OCI-LY1 (cell line): ENCODE measurements around the gene GPR160.
"Not testable (repeated sequence)": the region's sequence is repeated elsewhere in the genome, so short reads cannot be mapped to it uniquely, and the experiment has no call there.

Source experiments
- H2AFZ ChIP-seq: fragments of 200-600 bp; sonication (generic), shearing (Covaris generic); 2 replicates; pipeline ENCODE4 v1.6.0; 2014; ENCODE audit warnings: antibody characterized with exemption, mild to moderate bottlenecking, low read length
- H3F3A ChIP-seq: fragments of 200-600 bp; sonication (generic), shearing (Covaris generic); 2 replicates; pipeline ENCODE4 v1.6.0; 2014; ENCODE audit warnings: mild to moderate bottlenecking, antibody characterized with exemption, low read length, moderate library complexity; ENCODE audit not compliant: insufficient read depth
- H3K27ac ChIP-seq: fragments of 200-600 bp; sonication (generic); 2 replicates; pipeline ENCODE4 v1.5.1; 2014; ENCODE audit warnings: low read length, mixed run types, mild to moderate bottlenecking, low read depth; ENCODE audit not compliant: poor library complexity, severe bottlenecking
- H3K27me3 ChIP-seq: fragments of 200-600 bp; sonication (generic); 2 replicates; pipeline ENCODE4 v1.6.0; 2014; ENCODE audit warnings: antibody characterized with exemption, mild to moderate bottlenecking, low read length, moderate library complexity; ENCODE audit not compliant: insufficient read depth
- H3K36me3 ChIP-seq: fragments of 200-600 bp; sonication (generic); 2 replicates; pipeline ENCODE4 v1.6.1; 2014; ENCODE audit warnings: mild to moderate bottlenecking, antibody characterized with exemption, low read length, moderate library complexity, mixed read lengths; ENCODE audit not compliant: insufficient read depth
- H3K4me1 ChIP-seq: fragments of 200-600 bp; sonication (generic); 2 replicates; pipeline ENCODE4 v1.5.1; 2014; ENCODE audit warnings: mild to moderate bottlenecking, low read length, moderate library complexity; ENCODE audit not compliant: insufficient read depth, severe bottlenecking
- H3K4me2 ChIP-seq: fragments of 200-600 bp; sonication (generic), shearing (Covaris generic); 2 replicates; pipeline ENCODE4 v1.6.1; 2014; ENCODE audit warnings: low read length
- H3K4me3 ChIP-seq: fragments of 200-600 bp; sonication (generic); 2 replicates; pipeline ENCODE4 v1.5.1; 2014; ENCODE audit warnings: low read length, low read depth, mild to moderate bottlenecking, mixed read lengths; ENCODE audit not compliant: poor library complexity, severe bottlenecking
- H3K79me2 ChIP-seq: fragments of 200-600 bp; shearing (Covaris generic); 2 replicates; pipeline ENCODE4 v1.6.1; 2016; ENCODE audit warnings: mixed run types, low read length, mixed read lengths; ENCODE audit not compliant: insufficient read depth
- H3K9ac ChIP-seq: fragments of 200-600 bp; sonication (generic), shearing (Covaris generic); 2 replicates; pipeline ENCODE4 v1.6.1; 2014; ENCODE audit warnings: mild to moderate bottlenecking, low read length, mixed read lengths
- H3K9me2 ChIP-seq: fragments of 200-600 bp; sonication (generic), shearing (Covaris generic); 2 replicates; pipeline ENCODE4 v1.6.1; 2014; ENCODE audit warnings: low read depth, mild to moderate bottlenecking, low read length, mixed read lengths
- H3K9me3 ChIP-seq: fragments of 200-600 bp; shearing (Covaris generic); 2 replicates; pipeline ENCODE4 v1.6.1; 2014; ENCODE audit warnings: low read length, mixed read lengths
- H4K20me1 ChIP-seq: fragments of 200-600 bp; sonication (generic), shearing (Covaris generic); 2 replicates; pipeline ENCODE4 v1.6.0; 2016; ENCODE audit warnings: mild to moderate bottlenecking, low read length; ENCODE audit not compliant: insufficient read depth
- CTCF ChIP-seq: fragments of 200-600 bp; sonication (generic), shearing (Covaris generic); IDR thresholded peaks from 2 replicates; pipeline ENCODE4 v1.5.1; 2017; ENCODE audit warnings: mild to moderate bottlenecking, antibody characterized with exemption, low read length, moderate library complexity, mixed read lengths
- EZH2 ChIP-seq: fragments of 200-600 bp; sonication (generic), shearing (Covaris generic); IDR thresholded peaks from 2 replicates; pipeline ENCODE4 v1.8.0; 2017; ENCODE audit warnings: borderline replicate concordance, mixed run types, mild to moderate bottlenecking, antibody characterized with exemption, low read length, moderate library complexity, mixed read lengths

Gene GPR160

DNA sequence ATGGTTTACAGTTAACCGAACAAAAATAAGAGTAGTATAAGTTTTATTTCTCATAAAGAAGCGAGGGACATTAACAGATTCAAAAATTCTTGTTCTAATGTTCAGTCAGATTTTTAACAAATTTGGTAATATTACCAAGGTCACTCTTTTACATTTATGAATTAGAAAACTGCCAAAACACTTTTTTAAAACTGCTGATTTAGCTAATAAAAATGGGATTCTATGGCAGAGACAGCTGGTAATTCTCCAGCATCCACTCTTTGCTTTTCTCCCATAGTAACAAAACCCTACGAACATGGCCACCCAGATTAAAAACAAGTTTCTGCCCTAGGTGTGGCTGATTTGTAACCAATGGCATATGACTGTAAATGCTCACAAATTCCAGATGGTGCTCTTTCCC, 71.2 kb downstream of the GPR160 start:
- H3K9ac ChIP-seq = no peak overlapping the region
- TF ChIP-seq CTCF = no peak
- no peak for TF ChIP-seq EZH2
- no peak overlapping the region for H3K4me3 ChIP-seq
- no peaks in the 10 kb centered on the region for H3K4me1 ChIP-seq
- H3K9me2 ChIP-seq = no peaks in the 10 kb centered on the region
- H3F3A ChIP-seq = no peaks in the 10 kb centered on the region
- no peaks in the 10 kb centered on the region for H3K79me2 ChIP-seq
- no peaks in the 10 kb centered on the region for H3K27me3 ChIP-seq
- no peaks in the 10 kb centered on the region for H4K20me1 ChIP-seq
- H3K36me3 ChIP-seq = peaks cover 94% of the 10 kb centered on the region
- no peak overlapping the region for H2AFZ ChIP-seq
- H3K27ac ChIP-seq = no peak overlapping the region
- no peaks in the 10 kb centered on the region for H3K9me3 ChIP-seq
- no peak overlapping the region for H3K4me2 ChIP-seq

GRCh38 chr3:170109579-170110293, 71.9 kb downstream of the GPR160 start:
- no peak for TF ChIP-seq EZH2
- TF ChIP-seq CTCF = no peak
- Histone ChIP-seq H3F3A (no peaks in the 10 kb centered on the region), H3K4me1 (no peaks in the 10 kb centered on the region), H2AFZ (no peak overlapping the region), H3K27ac (no peak overlapping the region), H3K9ac (no peak overlapping the region), H3K4me2 (no peak overlapping the region), H4K20me1 (no peaks in the 10 kb centered on the region), H3K79me2 (no peaks in the 10 kb centered on the region), H3K36me3 (peaks cover 94% of the 10 kb centered on the region), H3K27me3 (no peaks in the 10 kb centered on the region), H3K9me2 (no peaks in the 10 kb centered on the region), H3K9me3 (no peaks in the 10 kb centered on the region), H3K4me3 (no peak overlapping the region)

DNA sequence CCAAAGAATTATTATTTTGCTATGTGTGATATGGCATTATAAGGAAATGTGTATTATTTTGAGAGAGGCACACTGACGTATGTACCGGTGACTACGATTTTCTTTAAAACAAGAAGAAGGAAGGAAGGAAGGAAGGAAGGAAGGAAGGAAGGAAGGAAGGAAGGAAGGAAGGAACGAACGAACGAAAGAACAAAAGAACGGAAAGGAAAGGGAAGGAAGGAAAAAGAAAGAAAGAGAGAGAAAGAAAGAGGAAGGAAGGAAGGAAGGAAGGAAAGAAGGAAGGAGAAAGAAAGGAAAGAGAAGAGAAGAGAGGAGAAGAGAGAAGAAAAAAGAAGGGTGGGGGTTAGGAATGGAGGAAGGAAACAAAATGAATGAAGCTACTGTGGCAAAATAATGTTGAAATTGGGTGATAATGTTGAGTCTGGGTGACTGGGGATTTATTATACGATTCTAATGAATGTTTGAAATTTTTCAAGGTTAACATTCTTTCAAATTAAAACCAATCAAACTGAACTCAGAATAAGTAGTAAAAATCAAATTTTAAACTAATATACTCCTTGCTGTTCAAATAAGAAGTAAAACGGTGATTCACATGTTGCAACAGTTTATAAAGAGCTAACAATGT, 73.5 kb downstream of the GPR160 start:
- H3K79me2 ChIP-seq = no peaks in the 10 kb centered on the region
- H3K27me3 ChIP-seq = no peaks in the 10 kb centered on the region
- H3K27ac ChIP-seq = no peak overlapping the region
- no peaks in the 10 kb centered on the region for H3K9me3 ChIP-seq
- no peaks in the 10 kb centered on the region for H3K9me2 ChIP-seq
- no peaks in the 10 kb centered on the region for H3F3A ChIP-seq
- peaks cover 93% of the 10 kb centered on the region for H3K36me3 ChIP-seq
- H3K4me3 ChIP-seq = no peak overlapping the region
- H4K20me1 ChIP-seq = no peaks in the 10 kb centered on the region
- no peak overlapping the region for H2AFZ ChIP-seq
- TF ChIP-seq CTCF (no peak), EZH2 (no peak)
- H3K4me2 ChIP-seq = no peak overlapping the region
- no peaks in the 10 kb centered on the region for H3K4me1 ChIP-seq
- H3K9ac ChIP-seq = no peak overlapping the region

DNA sequence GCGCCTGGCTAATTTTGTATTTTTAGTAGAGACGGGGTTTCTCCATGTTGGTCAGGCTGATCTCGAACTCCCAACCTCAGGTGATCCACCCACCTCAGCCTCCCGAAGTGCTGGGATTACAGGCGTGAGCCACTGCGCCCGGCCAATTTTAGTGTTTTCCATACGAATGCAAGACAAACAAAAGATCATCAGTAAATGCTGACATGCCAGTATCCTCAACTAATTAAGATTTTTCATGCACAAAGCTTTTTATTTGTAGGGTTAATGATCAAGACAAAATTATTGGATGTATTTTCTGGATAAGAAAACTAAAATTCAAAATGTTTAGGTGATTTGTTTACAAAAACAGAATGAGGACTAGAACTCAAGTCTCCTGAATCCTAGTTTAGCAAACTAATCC, 76.4 kb downstream of the GPR160 start:
- H3F3A ChIP-seq, H4K20me1 ChIP-seq, H3K27ac ChIP-seq, H3K9ac ChIP-seq, H3K27me3 ChIP-seq, H3K4me2 ChIP-seq, H3K4me1 ChIP-seq, H3K9me3 ChIP-seq, H3K9me2 ChIP-seq, H3K4me3 ChIP-seq, H2AFZ ChIP-seq, H3K79me2 ChIP-seq: not testable (repeated sequence)
- H3K36me3 ChIP-seq = peaks cover 91% of the 10 kb centered on the region
